Caco-2 (cell line): ENCODE data around the gene HEPACAM. TPM values are rescaled to one million over a fixed set of nuclear protein-coding genes. Genes with fewer than 3 reads are reported as not detected.
A peak's percentile ranks its signal among the peaks of the same experiment; 100 is the strongest.

ENCODE experiments used
- BruUV-seq: library from RNA; stranded (reverse); fragments of 400-500 nt; replicated peaks from 2 replicates; lab custom pipeline; 2021; lab: Mats Ljungman, UMichigan
- CTCF ChIA-PET: fragments of 300-600 bp; sonication (Branson Sonifier 250); formaldehyde crosslinking; loops from one replicate; lab custom pipeline; 2022; ENCODE audit warnings: antibody characterized with exemption; lab: Charles Lee
- POLR2A ChIA-PET: fragments of 300-600 bp; sonication (Branson Sonifier 250); formaldehyde crosslinking; loops from one replicate; lab custom pipeline; 2022; ENCODE audit warnings: antibody characterized with exemption; lab: Charles Lee
- DNase-seq, 2 experiments: peaks; one replicate each; pipeline versions ENCODE4 v3.0.0 to v3.0.0-alpha.2; 2020 to 2022
- H3K27me3 ChIP-seq: replicated peaks from 2 replicates; pipeline ENCODE4 v1.6.0; 2011; ENCODE audit warnings: low read length; ENCODE audit not compliant: control insufficient read depth, insufficient read depth
- H3K36me3 ChIP-seq: 2 replicates; pipeline ENCODE4 v1.5.1; 2011; ENCODE audit warnings: low read length; ENCODE audit not compliant: control insufficient read depth, insufficient read depth
- H3K4me1 ChIP-seq: fragments of 250-450 bp; sonication (Bioruptor Pico); 2 replicates; pipeline ENCODE4 v1.5.1; 2020; ENCODE audit warnings: mild to moderate bottlenecking
- H3K4me3 ChIP-seq: 2 replicates; pipeline ENCODE4 v1.5.1; 2011; ENCODE audit warnings: low read depth, mild to moderate bottlenecking, control low read depth, low read length
- H3K9me3 ChIP-seq: fragments of 250-450 bp; sonication (Bioruptor Pico); 2 replicates; pipeline ENCODE4 v1.5.1; 2020; ENCODE audit warnings: mild to moderate bottlenecking, moderate library complexity
- H3K27ac Mint-ChIP-seq: one replicate; pipeline ENCODE4 v1.8.0; 2022; ENCODE audit warnings: mixed read lengths; ENCODE audit not compliant: unreplicated experiment
- H3K27me3 Mint-ChIP-seq: one replicate; pipeline ENCODE4 v1.8.0; 2022; ENCODE audit warnings: mixed read lengths; ENCODE audit not compliant: insufficient read depth, unreplicated experiment
- H3K36me3 Mint-ChIP-seq: one replicate; pipeline ENCODE4 v1.8.0; 2022; ENCODE audit warnings: mild to moderate bottlenecking, mixed read lengths; ENCODE audit not compliant: insufficient read depth, unreplicated experiment
- H3K4me1 Mint-ChIP-seq: one replicate; pipeline ENCODE4 v1.8.0; 2022; ENCODE audit warnings: low read depth, mixed read lengths; ENCODE audit not compliant: unreplicated experiment
- H3K4me3 Mint-ChIP-seq: one replicate; pipeline ENCODE4 v1.8.0; 2022; ENCODE audit warnings: mild to moderate bottlenecking, moderate library complexity, mixed read lengths; ENCODE audit not compliant: unreplicated experiment
- H3K9me3 Mint-ChIP-seq: one replicate; pipeline ENCODE4 v1.8.0; 2022; ENCODE audit warnings: mixed read lengths; ENCODE audit not compliant: unreplicated experiment
- CTCF ChIP-seq, 2 experiments: fragments of 200-600 bp in 1 of 2; IDR thresholded peaks; 1 replicate in 1 of 2; 2 replicates in 1 of 2; pipeline versions ENCODE4 v1.5.1 to v1.8.0; 2011 to 2022; ENCODE audit warnings: antibody characterized with exemption in 1 of 2, control low read depth in 1 of 2, inconsistent platforms in 1 of 2, low read depth in 1 of 2, low read length in 1 of 2, mild to moderate bottlenecking in 1 of 2, moderate library complexity in 1 of 2; ENCODE audit not compliant: insufficient read depth in 1 of 2, severe bottlenecking in 1 of 2, unreplicated experiment in 1 of 2
- intact Hi-C: fragments of 100-400 bp; cut with micrococcal nuclease; formaldehyde crosslinking; loops from one replicate; pipeline ENCODE4 v1.10.0; 2022; ENCODE audit not compliant: unreplicated experiment
- total RNA-seq: library from RNA; stranded (reverse); gene quantifications from 2 replicates; pipeline ENCODE4 v1.2.3, GENCODE V29; 2022

The HEPACAM gene
- total RNA-seq, 1 experiment from 2014 or later, result 0.11 TPM

GRCh38 chr11:124873951-124874350 lies 61.9 kb downstream of the HEPACAM start:
- H3K36me3 Mint-ChIP-seq, result no peaks in the 10 kb centered on the region
- H3K4me1 ChIP-seq, result 0 out of 2 replicates have a peak, but pooled peaks cover 4% of the 10 kb centered on the region
- H3K9me3 Mint-ChIP-seq, result no peaks in the 10 kb centered on the region
- H3K27me3 Mint-ChIP-seq, result peaks cover 33% of the 10 kb centered on the region
- H3K4me1 Mint-ChIP-seq, result peaks cover 12% of the 10 kb centered on the region
- intact Hi-C loops, result no loop called here
- DNase-seq, result peak in 1 of 2 experiments; percentile 27
- BruUV-seq, result no TSS peak
- ChIA-PET CTCF (interaction anchor here (1.0 to 1.6 kb wide), 2 partner anchors 8 to 37 kb away, joined by 3 to 4 read pairs; no protein-coding TSS in a partner anchor), POLR2A (no interaction called here)
- no peaks in the 10 kb centered on the region for H3K36me3 ChIP-seq
- H3K4me3 Mint-ChIP-seq, result no peak overlapping the region
- no peak overlapping the region for H3K4me3 ChIP-seq
- peaks cover 4% of the 10 kb centered on the region for H3K27me3 ChIP-seq
- no peak overlapping the region for H3K27ac Mint-ChIP-seq
- no peaks in the 10 kb centered on the region for H3K9me3 ChIP-seq
- no peak for TF ChIP-seq CTCF (IDR thresholded peaks at IDR 0.05; ENCODE audit: insufficient read depth in 1 of 2, low read depth in 1 of 2, low read length in 1 of 2, severe bottlenecking in 1 of 2, unreplicated experiment in 1 of 2)

GRCh38 chr11:124872741-124873140 lies 63.1 kb downstream of the HEPACAM start:
- peaks cover 8% of the 10 kb centered on the region for H3K4me1 Mint-ChIP-seq
- no peaks in the 10 kb centered on the region for H3K36me3 ChIP-seq
- BruUV-seq, result no TSS peak
- no peak overlapping the region for H3K4me3 Mint-ChIP-seq
- TF ChIP-seq CTCF (IDR thresholded peaks at IDR 0.05; ENCODE audit: insufficient read depth in 1 of 2, low read depth in 1 of 2, low read length in 1 of 2, severe bottlenecking in 1 of 2, unreplicated experiment in 1 of 2), result no peak
- CTCF ChIA-PET, result no interaction called here
- H3K36me3 Mint-ChIP-seq, result no peaks in the 10 kb centered on the region
- no peak overlapping the region for H3K27ac Mint-ChIP-seq
- H3K27me3 Mint-ChIP-seq, result peaks cover 35% of the 10 kb centered on the region
- H3K4me1 ChIP-seq, result 0 out of 2 replicates have a peak, but pooled peaks cover 4% of the 10 kb centered on the region
- H3K9me3 ChIP-seq, result no peaks in the 10 kb centered on the region
- DNase-seq, result peak in 1 of 2 experiments; percentile 38
- no peak overlapping the region for H3K4me3 ChIP-seq
- POLR2A ChIA-PET, result no interaction called here
- peaks cover 4% of the 10 kb centered on the region for H3K27me3 ChIP-seq
- intact Hi-C loops, result no loop called here
- H3K9me3 Mint-ChIP-seq, result no peaks in the 10 kb centered on the region

- ChIA-PET POLR2A (no interaction called here), CTCF (no interaction called here)
- no peak overlapping the region for H3K4me3 Mint-ChIP-seq
- no peaks in the 10 kb centered on the region for H3K9me3 ChIP-seq
- BruUV-seq, result no TSS peak
- intact Hi-C loops, result no loop called here
- peaks cover 4% of the 10 kb centered on the region for H3K27me3 ChIP-seq
- H3K9me3 Mint-ChIP-seq, result no peaks in the 10 kb centered on the region
- no peak for TF ChIP-seq CTCF (IDR thresholded peaks at IDR 0.05; ENCODE audit: insufficient read depth in 1 of 2, low read depth in 1 of 2, low read length in 1 of 2, severe bottlenecking in 1 of 2, unreplicated experiment in 1 of 2)
- 0 out of 2 replicates have a peak, but pooled peaks cover 4% of the 10 kb centered on the region for H3K4me1 ChIP-seq
- no peaks in the 10 kb centered on the region for H3K36me3 Mint-ChIP-seq
- H3K27me3 Mint-ChIP-seq, result peaks cover 37% of the 10 kb centered on the region
- no peaks in the 10 kb centered on the region for H3K36me3 ChIP-seq
- peak in 1 of 2 experiments; percentile 31 for DNase-seq
- H3K4me3 ChIP-seq, result no peak overlapping the region
- H3K27ac Mint-ChIP-seq, result no peak overlapping the region
- peaks cover 4% of the 10 kb centered on the region for H3K4me1 Mint-ChIP-seq
Observed at GRCh38 chr11:124872280-124872679, 63.6 kb downstream of the HEPACAM start.
